Gastroesophageal sphincter (tissue), 4 donors: ENCODE results near the gene RNF26. TPM values are rescaled to one million over a fixed set of nuclear protein-coding genes. Genes with fewer than 3 reads are reported as not detected.
"Not testable (repeated sequence)": the region's sequence is repeated elsewhere in the genome, so short reads cannot be mapped to it uniquely, and the experiment has no call there.

Experiments used
- ATAC-seq: fragments of 150-250 bp; one replicate; pipeline ENCODE4 v1.9.1; 2016; ENCODE audit warnings: mild to moderate bottlenecking, moderate library complexity
- H3K27ac ChIP-seq, 4 donors: fragments of 200-600 bp; sonication (generic) in 3 of 4; 1 replicate in 3 of 4; 2 replicates in 1 of 4; pipeline ENCODE4 v1.5.1; 2016 to 2019
- H3K27me3 ChIP-seq: fragments of 200-600 bp; sonication (generic); one replicate; pipeline ENCODE4 v1.5.1; 2019
- H3K36me3 ChIP-seq, 2 donors: fragments of 200-600 bp; sonication (generic); one replicate each; pipeline ENCODE4 v1.5.1; 2019; ENCODE audit warnings: control low read depth in 1 of 2
- H3K4me1 ChIP-seq, 3 donors: fragments of 200-600 bp; sonication (generic); 1 replicate in 2 of 3; 2 replicates in 1 of 3; pipeline ENCODE4 v1.5.1; 2016 to 2019; ENCODE audit warnings: control low read depth in 2 of 3
- H3K4me3 ChIP-seq, 2 donors: fragments of 200-600 bp; sonication (generic); one replicate each; pipeline ENCODE4 v1.5.1; 2019; ENCODE audit warnings: mild to moderate bottlenecking in 1 of 2, moderate library complexity in 1 of 2
- H3K9me3 ChIP-seq, 3 donors: fragments of 200-600 bp; sonication (generic); one replicate each; pipeline ENCODE4 v1.5.1; 2017 to 2019; ENCODE audit warnings: control low read depth in 2 of 3
- CTCF ChIP-seq, 4 experiments: fragments of 200-600 bp in 2 of 4; fragments of 450-650 bp in 2 of 4; sonication (generic) in 1 of 4; IDR thresholded peaks; one replicate each; pipeline ENCODE4 v1.5.1; 2017 to 2019; ENCODE audit warnings: antibody characterized with exemption in 4 of 4, mild to moderate bottlenecking in 2 of 4, moderate library complexity in 2 of 4
- EP300 ChIP-seq: sonication (generic); formaldehyde crosslinking; IDR thresholded peaks from one replicate; pipeline ENCODE4 v1.6.1; 2017; ENCODE audit warnings: antibody characterized with exemption, mild to moderate bottlenecking
- POLR2A ChIP-seq, 2 donors: fragments of 450-650 bp; IDR thresholded peaks; one replicate each; pipeline ENCODE4 v1.6.1; 2017; ENCODE audit warnings: antibody characterized with exemption in 2 of 2, mild to moderate bottlenecking in 2 of 2, moderate library complexity in 1 of 2
- POLR2AphosphoS5 ChIP-seq: sonication (generic); formaldehyde crosslinking; IDR thresholded peaks from one replicate; pipeline ENCODE4 v1.6.1; 2017; ENCODE audit warnings: antibody characterized with exemption
- WGBS, 2 donors: methylation state at CpG; one replicate each; pipeline ENCODE4 v1.1.5; 2018; ENCODE audit warnings: low coverage in 1 of 2; 5-methylcytosine and 5-hydroxymethylcytosine counted together
- small RNA-seq, 4 donors: library from RNA; depleted of rRNA; stranded (forward); fragments of <200 nt; gene quantifications; one replicate each; pipeline ENCODE3, GENCODE V24; 2016
- total RNA-seq, 4 donors: library from RNA; depleted of rRNA; stranded (reverse); fragments of >200 nt; gene quantifications; one replicate each; pipeline ENCODE4 v1.1.0, GENCODE V29; 2016

RNF26 gene
- total RNA-seq, 4 donors from 2014 or later, result 13.0 to 39.6 (median 17.1) TPM

GRCh38 chr11:119380827-119381180, 46.5 kb downstream of the RNF26 start:
- 11% methylated on average over 8 of the region's 10 CpGs; no CpG with 5 or more reads in 1 of the 2 donors for WGBS, 2 donors
- TF ChIP-seq CTCF (IDR thresholded peaks at IDR 0.05), result no peak
- TF ChIP-seq POLR2AphosphoS5, result no peak
- TF ChIP-seq POLR2A (IDR thresholded peaks at IDR 0.05), result no peak
- TF ChIP-seq EP300, result no peak
- ATAC-seq, result no peak
- Histone ChIP-seq H3K4me3 (peak overlapping the region; percentile 41 to 58), H3K27me3 (no peaks in the 10 kb centered on the region), H3K9me3 (no peaks in the 10 kb centered on the region), H3K27ac (peak overlapping the region; percentile 25 to 82 (median 80)), H3K4me1 (peaks cover 0 to 40% (median 17%) of the 10 kb centered on the region in 3 donors), H3K36me3 (no peaks in the 10 kb centered on the region)

GRCh38 chr11:119381181-119381988, 47.1 kb downstream of the RNF26 start, which contains the start of gene USP2:
Gene USP2, minus strand, starts transcription at chr11:119381690. Its CDS starts 8,210 bp downstream, at chr11:119373480.
- Histone ChIP-seq H3K9me3 (no peaks in the 10 kb centered on the region), H3K36me3 (no peaks in the 10 kb centered on the region), H3K4me1 (peaks cover 0 to 34% (median 12%) of the 10 kb centered on the region in 3 donors), H3K27ac (peak within 1 kb of the TSS; percentile 25 to 82 (median 80)), H3K4me3 (peak within 1 kb of the TSS; percentile 41 to 58), H3K27me3 (no peaks in the 10 kb centered on the region)
- 0 to 1% methylated on average over 10 to 21 of the region's 54 CpGs for WGBS, 2 donors
- peak; percentile 99 for ATAC-seq
- peak; percentile 30 to 31 for TF ChIP-seq POLR2A (IDR thresholded peaks at IDR 0.05)
- TF ChIP-seq EP300, result no peak
- TF ChIP-seq POLR2AphosphoS5, result peak; percentile 75
- peak; percentile 82 to 96 (median 94) for TF ChIP-seq CTCF (IDR thresholded peaks at IDR 0.05)

- 8 to 9% methylated on average over 7 to 9 of the region's 9 CpGs for whole genome bisulfite sequencing, 2 donors
- Histone ChIP-seq H3K9me3 (no peaks in the 10 kb centered on the region), H3K27ac (peak overlapping the region in 3 of 4 donors; percentile 35 to 82 (median 80)), H3K27me3 (no peaks in the 10 kb centered on the region), H3K4me3 (peak overlapping the region; percentile 41 to 58), H3K4me1 (peaks cover 0 to 27% (median 8%) of the 10 kb centered on the region in 3 donors), H3K36me3 (no peaks in the 10 kb centered on the region)
- ATAC-seq, result no peak
- TF ChIP-seq CTCF (IDR thresholded peaks at IDR 0.05), result no peak
- TF ChIP-seq POLR2AphosphoS5, result no peak
- no peak for TF ChIP-seq POLR2A (IDR thresholded peaks at IDR 0.05)
- no peak for TF ChIP-seq EP300
Measured at GRCh38 chr11:119382101-119382500, 47.8 kb downstream of the RNF26 start.

- H3K9me3 ChIP-seq, H3K4me3 ChIP-seq, H3K27me3 ChIP-seq, ATAC-seq, H3K36me3 ChIP-seq, H3K27ac ChIP-seq: not testable (repeated sequence)
- H3K4me1 ChIP-seq, result peaks cover 0 to 23% (median 8%) of the 10 kb centered on the region in 3 donors
- WGBS, 2 donors, result 82 to 90% methylated on average over 4 to 10 of the region's 14 CpGs
Measured at GRCh38 chr11:119382513-119382912, 48.2 kb downstream of the RNF26 start.

- no peaks in the 10 kb centered on the region for H3K36me3 ChIP-seq
- no peak overlapping the region for H3K27ac ChIP-seq
- TF ChIP-seq EP300 (no peak), POLR2AphosphoS5 (no peak), POLR2A (IDR thresholded peaks at IDR 0.05) (no peak), CTCF (IDR thresholded peaks at IDR 0.05) (no peak)
- no peak overlapping the region for H3K4me3 ChIP-seq
- no peaks in the 10 kb centered on the region for H3K9me3 ChIP-seq
- WGBS, 2 donors, result 72% methylated on average over 2 of the region's 2 CpGs; no CpG with 5 or more reads in 1 of the 2 donors
- H3K27me3 ChIP-seq, result no peaks in the 10 kb centered on the region
- peaks cover 0 to 20% (median 8%) of the 10 kb centered on the region in 3 donors for H3K4me1 ChIP-seq
- no peak for ATAC-seq
Measured at GRCh38 chr11:119384332-119384731, 50.0 kb downstream of the RNF26 start.

Small RNA genes lying within 50 kb of the gene (small RNA-seq; reads per million reads assigned to genes)
- gene RF01225 (0 reads per million in 4 donors), gene RNU6-262P (0 reads per million in 4 donors)

Other genes starting within 250 kb of the RNF26 start
- 10 to 100 TPM in 2 of 4 donors, 1 to 10 TPM in 2; 1.2 to 27.1 (median 9.8) TPM for gene HMBS, start 249.6 kb upstream of the RNF26 start, total RNA-seq
- gene DPAGT1, start 232.7 kb upstream of the RNF26 start, total RNA-seq, result 10 to 100 TPM; 10.7 to 28.1 (median 21.4) TPM
- gene C2CD2L, start 227.2 kb upstream of the RNF26 start, total RNA-seq, result 10 to 100 TPM in 1 of 4 donors, 1 to 10 TPM in 3; 3.4 to 13.3 (median 8.3) TPM
- 10 to 100 TPM; 19.0 to 30.2 (median 23.3) TPM for gene HINFP, start 212.9 kb upstream of the RNF26 start, total RNA-seq
- gene ABCG4, start 185.5 kb upstream of the RNF26 start, total RNA-seq, result 1 to 10 TPM in 1 of 4 donors, under 1 TPM in 2, not detected in 1; 0.20 to 1.1 (median 0.40) TPM
- gene NLRX1, start 165.8 kb upstream of the RNF26 start, total RNA-seq, result 10 to 100 TPM; 12.1 to 41.4 (median 17.7) TPM
- under 1 TPM in 1 of 4 donors, not detected in 3; 0.19 TPM for gene NHERF4, start 149.1 kb upstream of the RNF26 start, total RNA-seq
- 10 to 100 TPM; 20.2 to 29.2 (median 25.1) TPM for gene CBL, start 128.2 kb upstream of the RNF26 start, total RNA-seq
- 1,000 to 10,000 TPM in 3 of 4 donors, 100 to 1,000 TPM in 1; 702 to 1,904 (median 1,177) TPM for gene MCAM, start 17.4 kb upstream of the RNF26 start, total RNA-seq
- 10 to 100 TPM; 44.3 to 52.1 (median 45.6) TPM for gene C1QTNF5, start 6.4 kb downstream of the RNF26 start, total RNA-seq
- under 1 TPM in 1 of 4 donors, not detected in 3; 0.15 TPM for gene MFRP, start 12.2 kb downstream of the RNF26 start, total RNA-seq
- 1 to 10 TPM; 4.6 to 10.0 (median 6.6) TPM for gene USP2, start 47.2 kb downstream of the RNF26 start, total RNA-seq
- gene THY1, start 88.6 kb downstream of the RNF26 start, total RNA-seq, result 10 to 100 TPM in 3 of 4 donors, 1 to 10 TPM in 1; 2.5 to 34.5 (median 16.8) TPM